ENCODE data around the gene ZNF254.
"Not testable (repeated sequence)": the region's sequence is repeated elsewhere in the genome, so short reads cannot be mapped to it uniquely, and the experiment has no call there.

The ZNF254 gene

GRCh38 chr19:24099829-24100228, 12.8 kb downstream of the ZNF254 start:
- TF ChIP-seq, protein P1, sequence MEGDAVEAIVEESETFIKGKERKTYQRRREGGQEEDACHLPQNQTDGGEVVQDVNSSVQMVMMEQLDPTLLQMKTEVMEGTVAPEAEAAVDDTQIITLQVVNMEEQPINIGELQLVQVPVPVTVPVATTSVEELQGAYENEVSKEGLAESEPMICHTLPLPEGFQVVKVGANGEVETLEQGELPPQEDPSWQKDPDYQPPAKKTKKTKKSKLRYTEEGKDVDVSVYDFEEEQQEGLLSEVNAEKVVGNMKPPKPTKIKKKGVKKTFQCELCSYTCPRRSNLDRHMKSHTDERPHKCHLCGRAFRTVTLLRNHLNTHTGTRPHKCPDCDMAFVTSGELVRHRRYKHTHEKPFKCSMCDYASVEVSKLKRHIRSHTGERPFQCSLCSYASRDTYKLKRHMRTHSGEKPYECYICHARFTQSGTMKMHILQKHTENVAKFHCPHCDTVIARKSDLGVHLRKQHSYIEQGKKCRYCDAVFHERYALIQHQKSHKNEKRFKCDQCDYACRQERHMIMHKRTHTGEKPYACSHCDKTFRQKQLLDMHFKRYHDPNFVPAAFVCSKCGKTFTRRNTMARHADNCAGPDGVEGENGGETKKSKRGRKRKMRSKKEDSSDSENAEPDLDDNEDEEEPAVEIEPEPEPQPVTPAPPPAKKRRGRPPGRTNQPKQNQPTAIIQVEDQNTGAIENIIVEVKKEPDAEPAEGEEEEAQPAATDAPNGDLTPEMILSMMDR (IDR thresholded peaks at IDR 0.05; ENCODE audit: insufficient read depth, missing control alignments): no peak
- FAIRE-seq (no peak), DNase-seq (ENCODE audit: insufficient read length, low spot score) (no peak)

GRCh38 chr19:24100597-24100996, 13.6 kb downstream of the ZNF254 start:
- FAIRE-seq; DNase-seq (ENCODE audit: insufficient read length, low spot score): not testable (repeated sequence)

GRCh38 chr19:24101459-24102115, 14.6 kb downstream of the ZNF254 start:
- DNase-seq (ENCODE audit: insufficient read length, low spot score): no peak
- TF ChIP-seq, protein P1 (IDR thresholded peaks at IDR 0.05; ENCODE audit: insufficient read depth, missing control alignments): no peak

DNA sequence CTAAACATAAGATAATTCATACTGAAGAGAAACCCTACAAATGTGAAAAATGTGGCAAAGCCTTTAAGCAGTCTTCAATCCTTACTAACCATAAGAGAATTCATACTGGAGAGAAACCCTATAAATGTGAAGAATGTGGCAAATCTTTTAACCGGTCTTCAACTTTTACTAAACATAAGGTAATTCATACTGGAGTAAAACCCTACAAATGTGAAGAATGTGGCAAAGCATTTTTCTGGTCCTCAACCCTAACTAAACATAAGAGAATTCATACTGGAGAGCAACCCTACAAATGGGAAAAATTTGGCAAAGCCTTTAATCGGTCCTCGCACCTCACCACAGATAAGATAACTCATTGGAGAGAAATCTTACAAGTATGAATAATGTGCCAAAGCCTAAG, 40.6 kb downstream of the ZNF254 start:
- TF ChIP-seq, protein P1 (IDR thresholded peaks at IDR 0.05; ENCODE audit: insufficient read depth, missing control alignments): no peak
- FAIRE-seq (no peak), DNase-seq (ENCODE audit: insufficient read length, low spot score) (no peak)

More at GRCh38 chr19:24101459-24102115, 14.6 kb downstream of the ZNF254 start:
- FAIRE-seq: no peak

DNA sequence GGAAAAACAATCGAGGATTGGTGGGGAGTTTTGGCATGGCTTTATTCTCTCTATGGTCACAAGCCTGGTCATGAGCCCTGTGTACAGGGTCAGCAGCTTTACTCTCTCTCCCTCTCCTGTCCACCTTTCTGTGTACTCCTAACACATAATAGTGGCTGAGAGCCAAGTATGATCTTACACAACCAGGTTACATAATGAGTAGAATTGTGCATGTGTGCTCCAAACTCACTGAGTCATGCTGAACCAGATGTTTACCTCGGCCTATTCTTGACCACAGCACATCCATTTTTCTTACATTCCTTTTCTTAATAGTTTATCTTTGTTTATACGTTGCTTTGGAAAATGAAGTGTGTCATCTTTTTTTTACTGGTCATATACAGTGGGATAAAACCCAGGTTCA, 53.1 kb downstream of the ZNF254 start:
- TF ChIP-seq, protein P1 (IDR thresholded peaks at IDR 0.05; ENCODE audit: insufficient read depth, missing control alignments): no peak
- no peak for FAIRE-seq
- DNase-seq (ENCODE audit: insufficient read length, low spot score): no peak

GRCh38 chr19:24140591-24140990, 53.6 kb downstream of the ZNF254 start:
- TF ChIP-seq, protein P1 (IDR thresholded peaks at IDR 0.05; ENCODE audit: insufficient read depth, missing control alignments): no peak
- no peak for DNase-seq (ENCODE audit: insufficient read length, low spot score)
- FAIRE-seq: no peak

- DNase-seq (ENCODE audit: insufficient read length, low spot score) (no peak), FAIRE-seq (no peak)
- TF ChIP-seq, protein P1 (IDR thresholded peaks at IDR 0.05; ENCODE audit: insufficient read depth, missing control alignments): no peak
These were observed 54.6 kb downstream of the ZNF254 start for GRCh38 chr19:24141612-24142011.

Data from D721Med (cell line).